ENCODE measurements around the gene PIGU. TPM values are rescaled to one million over a fixed set of nuclear protein-coding genes. Genes with fewer than 3 reads are reported as not detected.

PIGU gene
- total and polyA plus RNA-seq, 2 of the 13 experiments (the other 11 are each of a cell fraction or from before 2014, with no cell fraction given), result 45.5 to 231 TPM

DNA sequence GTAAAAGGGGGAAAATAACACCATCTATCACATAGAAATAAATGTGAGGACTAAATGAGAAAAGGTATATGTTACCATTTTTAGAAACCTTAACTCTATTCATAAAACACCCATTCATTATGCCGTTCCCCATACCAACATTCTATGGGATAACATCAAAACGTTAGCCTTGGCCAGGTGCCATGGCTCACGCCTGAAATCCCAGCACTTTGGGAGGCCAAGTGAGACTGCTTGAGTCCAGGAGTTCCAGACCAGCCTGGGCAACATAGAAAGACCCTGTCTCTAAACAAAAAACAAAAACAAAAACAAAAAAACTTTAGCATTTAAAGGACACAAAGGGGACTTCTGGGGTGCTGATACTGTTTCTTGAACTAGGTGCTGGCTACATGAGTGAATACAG is 1.3 kb downstream of the PIGU start:
- H4K20me1 ChIP-seq (ENCODE audit: insufficient read depth, low read length), result peaks cover 3% of the 10 kb centered on the region; the same call in 1 of the 2 replicates
- TF ChIP-seq ZNF713 (CRISPR knock-in tag; IDR thresholded peaks at IDR 0.05), result no peak
- TF ChIP-seq MTF2 (CRISPR knock-in tag; IDR thresholded peaks at IDR 0.05; ENCODE audit: borderline replicate concordance), result 0 out of 2 replicates have a peak, but pooled peaks have one; percentile 9
- peak overlapping the region; percentile 87 to 96 (median 89); a peak in 4 of 6 replicates for H3K4me3 ChIP-seq (replicated peaks in 1 of 3; ENCODE audit: insufficient read depth in 1 of 3, low read depth in 2 of 3, low read length in 3 of 3)
- H3K36me3 ChIP-seq (replicated peaks in 1 of 2; ENCODE audit: control insufficient read depth in 1 of 2, insufficient read depth in 2 of 2, low read length in 2 of 2), result no peaks in the 10 kb centered on the region
- DNase-seq (ENCODE audit: low spot score) (no peak), ATAC-seq (no peak), FAIRE-seq (no peak)
- peak overlapping the region; percentile 93 for H3K4me2 ChIP-seq (ENCODE audit: low read depth, low read length)
- CTCF ChIA-PET (ENCODE audit: low intra/inter-chr PET ratio, low total read pairs), result no interaction called here
- intact Hi-C loops (cut with micrococcal nuclease; ENCODE audit: unreplicated experiment), result no loop called here
- in situ Hi-C loops (cut with HindIII; ENCODE audit: extremely low pct_ligation_motif_present, low pct_unique_long_range_greater_than_20kb), result loop anchor here (5.0 kb wide), 1 partner anchor 53 kb away; no protein-coding TSS in a partner anchor
- H3K79me2 ChIP-seq (ENCODE audit: insufficient read depth, low read length), result peaks cover 25% of the 10 kb centered on the region
- 58% methylated on average over 3 of the region's 3 CpGs for WGBS (ENCODE audit: low lambda C conversion rate)
- peaks cover 29% of the 10 kb centered on the region for H3K4me1 ChIP-seq (ENCODE audit: insufficient read depth, low read length)
- no peak overlapping the region for H3K27ac ChIP-seq (ENCODE audit: extremely low read length, insufficient read depth, low read length)
- BruUV-seq (replicated peaks), result no TSS peak
- H3K27me3 ChIP-seq (ENCODE audit: control insufficient read depth in 1 of 2, insufficient read depth in 2 of 2, low read length in 2 of 2), result peaks cover 0 to 4% of the 10 kb centered on the region in 2 experiments; a peak in 1 of 5 replicates
- no peak overlapping the region for H2AFZ ChIP-seq (ENCODE audit: low read length)
- POLR2A ChIA-PET, result interaction anchor here (1.9 to 2.6 kb wide), 3 partner anchors 27 to 52 kb away, joined by 5 to 43 read pairs (median 10); partner anchors contain the start of gene TP53INP2
- H3K9me3 ChIP-seq (ENCODE audit: low read length), result no peaks in the 10 kb centered on the region
- H3K9ac ChIP-seq (ENCODE audit: insufficient read depth, low read depth, low read length), result peak overlapping the region; percentile 81

- no TSS peak for BruUV-seq (replicated peaks)
- Histone ChIP-seq H3K27ac (ENCODE audit: extremely low read length, insufficient read depth, low read length) (no peak overlapping the region), H4K20me1 (ENCODE audit: insufficient read depth, low read length) (peaks cover 3% of the 10 kb centered on the region; the same call in 1 of the 2 replicates), H3K79me2 (ENCODE audit: insufficient read depth, low read length) (peaks cover 29% of the 10 kb centered on the region), H3K36me3 (replicated peaks in 1 of 2; ENCODE audit: control insufficient read depth in 1 of 2, insufficient read depth in 2 of 2, low read length in 2 of 2) (0 out of 5 replicates have a peak, but pooled peaks cover 0 to 2% of the 10 kb centered on the region in 2 experiments), H3K27me3 (ENCODE audit: control insufficient read depth in 1 of 2, insufficient read depth in 2 of 2, low read length in 2 of 2) (peaks cover 0 to 4% of the 10 kb centered on the region in 2 experiments; a peak in 1 of 5 replicates), H3K9ac (ENCODE audit: insufficient read depth, low read depth, low read length) (no peak overlapping the region), H3K4me1 (ENCODE audit: insufficient read depth, low read length) (peaks cover 20% of the 10 kb centered on the region), H3K9me3 (ENCODE audit: low read length) (no peaks in the 10 kb centered on the region), H2AFZ (ENCODE audit: low read length) (no peak overlapping the region), H3K4me3 (replicated peaks in 1 of 3; ENCODE audit: insufficient read depth in 1 of 3, low read depth in 2 of 3, low read length in 3 of 3) (no peak overlapping the region), H3K4me2 (ENCODE audit: low read depth, low read length) (no peak overlapping the region)
- no peak for FAIRE-seq
- ATAC-seq, result no peak
- 98% methylated on average over 5 of the region's 5 CpGs for WGBS (ENCODE audit: low lambda C conversion rate)
- in situ Hi-C loops (cut with HindIII; ENCODE audit: extremely low pct_ligation_motif_present, low pct_unique_long_range_greater_than_20kb) (no loop called here), intact Hi-C loops (cut with micrococcal nuclease; ENCODE audit: unreplicated experiment) (no loop called here)
- POLR2A ChIA-PET, result interaction anchor here (1.1 kb wide), 1 partner anchor 52 kb away, joined by 3 read pairs; no protein-coding TSS in a partner anchor
- no peak for DNase-seq (ENCODE audit: low spot score)
- CTCF ChIA-PET (ENCODE audit: low intra/inter-chr PET ratio, low total read pairs), result no interaction called here
- TF ChIP-seq ZNF543 (CRISPR knock-in tag; IDR thresholded peaks at IDR 0.05) (no peak), ZNF629 (CRISPR knock-in tag; conservative IDR thresholded peaks at IDR 0.05) (0 out of 2 replicates have a peak, but pooled peaks have one; percentile 15), SRSF4 (IDR thresholded peaks at IDR 0.05; ENCODE audit: low read depth, low read length, poor library complexity, severe bottlenecking) (no peak), ZSCAN31 (CRISPR knock-in tag; IDR thresholded peaks at IDR 0.05; ENCODE audit: low read depth) (no peak), GLI4 (CRISPR knock-in tag; IDR thresholded peaks at IDR 0.05; ENCODE audit: borderline replicate concordance) (no peak), ZFP82 (CRISPR knock-in tag; IDR thresholded peaks at IDR 0.05; ENCODE audit: borderline replicate concordance) (no peak), MAFF (IDR thresholded peaks at IDR 0.05; ENCODE audit: low read depth, low read length) (peak; percentile 89), HIVEP1 (CRISPR knock-in tag; IDR thresholded peaks at IDR 0.05) (no peak), ZKSCAN8 (CRISPR knock-in tag; IDR thresholded peaks at IDR 0.05; ENCODE audit: borderline replicate concordance) (no peak), SRF (IDR thresholded peaks at IDR 0.05; ENCODE audit: low read depth, low read length) (no peak), MAFK (conservative IDR thresholded peaks at IDR 0.05 in 1 of 2, IDR thresholded peaks at IDR 0.05 in 1 of 2; ENCODE audit: low read length in 2 of 2) (peak; percentile 93)
- TF ChIP-seq, protein P1, sequence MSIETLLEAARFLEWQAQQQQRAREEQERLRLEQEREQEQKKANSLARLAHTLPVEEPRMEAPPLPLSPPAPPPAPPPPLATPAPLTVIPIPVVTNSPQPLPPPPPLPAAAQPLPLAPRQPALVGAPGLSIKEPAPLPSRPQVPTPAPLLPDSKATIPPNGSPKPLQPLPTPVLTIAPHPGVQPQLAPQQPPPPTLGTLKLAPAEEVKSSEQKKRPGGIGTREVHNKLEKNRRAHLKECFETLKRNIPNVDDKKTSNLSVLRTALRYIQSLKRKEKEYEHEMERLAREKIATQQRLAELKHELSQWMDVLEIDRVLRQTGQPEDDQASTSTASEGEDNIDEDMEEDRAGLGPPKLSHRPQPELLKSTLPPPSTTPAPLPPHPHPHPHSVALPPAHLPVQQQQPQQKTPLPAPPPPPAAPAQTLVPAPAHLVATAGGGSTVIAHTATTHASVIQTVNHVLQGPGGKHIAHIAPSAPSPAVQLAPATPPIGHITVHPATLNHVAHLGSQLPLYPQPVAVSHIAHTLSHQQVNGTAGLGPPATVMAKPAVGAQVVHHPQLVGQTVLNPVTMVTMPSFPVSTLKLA (IDR thresholded peaks at IDR 0.05), result no peak
Observed at GRCh38 chr20:34673412-34673811, 3.5 kb downstream of the PIGU start.
